Panc1 (cell line): ENCODE measurements around the gene UPB1. TPM values are rescaled to one million over a fixed set of nuclear protein-coding genes. Genes with fewer than 3 reads are reported as not detected.
A peak's percentile ranks its signal among the peaks of the same experiment; 100 is the strongest.

ENCODE experiments used
- ATAC-seq: fragments of 200-7000 bp; cut with Tn5 transposase; 2 replicates; pipeline ENCODE4 v1.9.1; 2020; ENCODE audit warnings: mild to moderate bottlenecking, moderate library complexity
- BruUV-seq: library from RNA; stranded (reverse); fragments of 400-500 nt; replicated peaks from 2 replicates; lab custom pipeline; 2021; lab: Mats Ljungman, UMichigan
- CTCF ChIA-PET: fragments of 300-600 bp; sonication (Branson Sonifier 250); formaldehyde crosslinking; loops from one replicate; lab custom pipeline; 2022; ENCODE audit warnings: antibody characterized with exemption; lab: Charles Lee
- POLR2A ChIA-PET: fragments of 300-600 bp; sonication (Branson Sonifier 250); formaldehyde crosslinking; loops from one replicate; lab custom pipeline; 2022; ENCODE audit warnings: antibody characterized with exemption; lab: Charles Lee
- DNase-seq: peaks from one replicate; pipeline ENCODE4 v3.0.0-alpha.2; 2010; ENCODE audit warnings: low read depth, low spot score
- H3K27ac ChIP-seq: 2 replicates; pipeline ENCODE4 v1.5.1; 2011; ENCODE audit warnings: mild to moderate bottlenecking, low read length, inconsistent platforms
- H3K27me3 ChIP-seq: fragments of 200-500 bp; sonication (Bioruptor generic); 2 replicates; pipeline ENCODE4 v1.6.0; 2014; ENCODE audit warnings: low read length, inconsistent platforms; ENCODE audit not compliant: control insufficient read depth, insufficient read depth
- H3K36me3 ChIP-seq: fragments of 200-500 bp; sonication (Bioruptor generic); 2 replicates; pipeline ENCODE4 v1.5.1; 2014; ENCODE audit warnings: inconsistent platforms, mild to moderate bottlenecking, low read length, moderate library complexity; ENCODE audit not compliant: control insufficient read depth, insufficient read depth
- H3K4me1 ChIP-seq: 2 replicates; pipeline ENCODE4 v1.5.1; 2011; ENCODE audit warnings: inconsistent platforms, mild to moderate bottlenecking, low read length, moderate library complexity; ENCODE audit not compliant: control insufficient read depth, insufficient read depth
- H3K4me3 ChIP-seq, 2 experiments: 2 replicates each; pipeline ENCODE4 v1.5.1; 2011 to 2012; ENCODE audit warnings: low read depth in 2 of 2, low read length in 2 of 2, mild to moderate bottlenecking in 2 of 2, inconsistent platforms in 1 of 2, moderate library complexity in 1 of 2
- H3K9me3 ChIP-seq: fragments of 200-500 bp; sonication (Bioruptor generic); 2 replicates; pipeline ENCODE4 v1.5.1; 2014; ENCODE audit warnings: low read depth, mild to moderate bottlenecking, inconsistent platforms, low read length, moderate library complexity; ENCODE audit not compliant: control insufficient read depth, insufficient read depth
- CTCF ChIP-seq: fragments of 450-650 bp; IDR thresholded peaks from 2 replicates; pipeline ENCODE4 v1.5.1; 2017; ENCODE audit warnings: mild to moderate bottlenecking
- POLR2AphosphoS5 ChIP-seq: IDR thresholded peaks from 2 replicates; pipeline ENCODE4 v1.6.1; 2012; ENCODE audit warnings: mild to moderate bottlenecking, low read depth, low read length, moderate library complexity
- TCF7L2 ChIP-seq: IDR thresholded peaks from 2 replicates; pipeline ENCODE4 v1.6.1; 2011; ENCODE audit warnings: mild to moderate bottlenecking, low read depth, low read length, inconsistent platforms
- in situ Hi-C: cut with HindIII; loops from 2 replicates; pipeline ENCODE4 v1.10.0; 2016; ENCODE audit warnings: low sequenced_read_pairs, low pct_unique_long_range_greater_than_20kb
- intact Hi-C: fragments of 100-400 bp; cut with micrococcal nuclease; formaldehyde crosslinking; loops from one replicate; pipeline ENCODE4 v1.10.0; 2022; ENCODE audit not compliant: unreplicated experiment
- total RNA-seq: library from RNA; stranded (reverse); gene quantifications from one replicate; pipeline ENCODE4 v1.2.1, GENCODE V29; 2021; ENCODE audit not compliant: unreplicated experiment
- TF ChIP-seq, protein P1 (sequence below), 2 experiments: IDR thresholded peaks; 2 replicates each; pipeline ENCODE4 v1.6.1; 2011 to 2012; ENCODE audit warnings: low read depth in 2 of 2, control low read depth in 1 of 2, low read length in 1 of 2, mild to moderate bottlenecking in 1 of 2, moderate library complexity in 1 of 2; ENCODE audit not compliant: insufficient read depth in 1 of 2

UPB1 gene
- total RNA-seq, 1 experiment from 2014 or later: 0.10 TPM

GRCh38 chr22:24536089-24536488, 41.0 kb downstream of the UPB1 start:
- H3K9me3 ChIP-seq: no peaks in the 10 kb centered on the region
- in situ Hi-C loops (no loop called here), intact Hi-C loops (no loop called here)
- ATAC-seq (no peak), DNase-seq (no peak)
- H3K36me3 ChIP-seq: no peaks in the 10 kb centered on the region
- no peaks in the 10 kb centered on the region for H3K4me1 ChIP-seq
- H3K27ac ChIP-seq: no peak overlapping the region
- ChIA-PET CTCF (no interaction called here), POLR2A (no interaction called here)
- TF ChIP-seq TCF7L2: no peak
- TF ChIP-seq CTCF: no peak
- TF ChIP-seq, protein P1, sequence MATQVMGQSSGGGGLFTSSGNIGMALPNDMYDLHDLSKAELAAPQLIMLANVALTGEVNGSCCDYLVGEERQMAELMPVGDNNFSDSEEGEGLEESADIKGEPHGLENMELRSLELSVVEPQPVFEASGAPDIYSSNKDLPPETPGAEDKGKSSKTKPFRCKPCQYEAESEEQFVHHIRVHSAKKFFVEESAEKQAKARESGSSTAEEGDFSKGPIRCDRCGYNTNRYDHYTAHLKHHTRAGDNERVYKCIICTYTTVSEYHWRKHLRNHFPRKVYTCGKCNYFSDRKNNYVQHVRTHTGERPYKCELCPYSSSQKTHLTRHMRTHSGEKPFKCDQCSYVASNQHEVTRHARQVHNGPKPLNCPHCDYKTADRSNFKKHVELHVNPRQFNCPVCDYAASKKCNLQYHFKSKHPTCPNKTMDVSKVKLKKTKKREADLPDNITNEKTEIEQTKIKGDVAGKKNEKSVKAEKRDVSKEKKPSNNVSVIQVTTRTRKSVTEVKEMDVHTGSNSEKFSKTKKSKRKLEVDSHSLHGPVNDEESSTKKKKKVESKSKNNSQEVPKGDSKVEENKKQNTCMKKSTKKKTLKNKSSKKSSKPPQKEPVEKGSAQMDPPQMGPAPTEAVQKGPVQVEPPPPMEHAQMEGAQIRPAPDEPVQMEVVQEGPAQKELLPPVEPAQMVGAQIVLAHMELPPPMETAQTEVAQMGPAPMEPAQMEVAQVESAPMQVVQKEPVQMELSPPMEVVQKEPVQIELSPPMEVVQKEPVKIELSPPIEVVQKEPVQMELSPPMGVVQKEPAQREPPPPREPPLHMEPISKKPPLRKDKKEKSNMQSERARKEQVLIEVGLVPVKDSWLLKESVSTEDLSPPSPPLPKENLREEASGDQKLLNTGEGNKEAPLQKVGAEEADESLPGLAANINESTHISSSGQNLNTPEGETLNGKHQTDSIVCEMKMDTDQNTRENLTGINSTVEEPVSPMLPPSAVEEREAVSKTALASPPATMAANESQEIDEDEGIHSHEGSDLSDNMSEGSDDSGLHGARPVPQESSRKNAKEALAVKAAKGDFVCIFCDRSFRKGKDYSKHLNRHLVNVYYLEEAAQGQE (IDR thresholded peaks at IDR 0.05; ENCODE audit: insufficient read depth in 1 of 2, low read depth in 2 of 2, low read length in 1 of 2): no peak
- no peaks in the 10 kb centered on the region for H3K27me3 ChIP-seq
- H3K4me3 ChIP-seq: no peak overlapping the region
- no TSS peak for BruUV-seq

- no peak for TF ChIP-seq TCF7L2
- TF ChIP-seq, protein P1 (IDR thresholded peaks at IDR 0.05; ENCODE audit: insufficient read depth in 1 of 2, low read depth in 2 of 2, low read length in 1 of 2): no peak
- TF ChIP-seq POLR2AphosphoS5: no peak
- Histone ChIP-seq H3K27me3 (no peaks in the 10 kb centered on the region), H3K4me1 (no peaks in the 10 kb centered on the region), H3K9me3 (no peaks in the 10 kb centered on the region), H3K27ac (no peak overlapping the region), H3K36me3 (no peaks in the 10 kb centered on the region), H3K4me3 (no peak overlapping the region)
- in situ Hi-C loops: no loop called here
- DNase-seq: no peak
- ATAC-seq: no peak
- intact Hi-C loops: no loop called here
- ChIA-PET POLR2A (no interaction called here), CTCF (no interaction called here)
- BruUV-seq: TSS peak; percentile 85
These were observed 45.3 kb downstream of the UPB1 start for GRCh38 chr22:24540470-24540869.
